ENCODE results near the gene ATP2B3.
A peak's percentile ranks its signal among the peaks of the same experiment; 100 is the strongest.

Gene ATP2B3

GRCh38 chrX:153587342-153587741 lies 69.9 kb downstream of the ATP2B3 start:
- DNase-seq (ENCODE audit: insufficient read length, low spot score) (no peak), FAIRE-seq (peak; percentile 35)
- TF ChIP-seq POLR2A (IDR thresholded peaks at IDR 0.05; ENCODE audit: low read depth, low read length) (no peak), POU2F2 (IDR thresholded peaks at IDR 0.05; ENCODE audit: low read depth, low read length) (no peak), TAF1 (IDR thresholded peaks at IDR 0.05; ENCODE audit: low read depth, low read length) (no peak), PAX5 (IDR thresholded peaks at IDR 0.05; ENCODE audit: insufficient read depth, low read length, severe bottlenecking) (no peak), POLR2AphosphoS5 (IDR thresholded peaks at IDR 0.05; ENCODE audit: low read depth, low read length) (no peak), SPI1 (IDR thresholded peaks at IDR 0.05; ENCODE audit: low read depth, low read length) (no peak)

- no peak for TF ChIP-seq PAX5 (IDR thresholded peaks at IDR 0.05; ENCODE audit: insufficient read depth, low read length, severe bottlenecking)
- TF ChIP-seq POLR2A (IDR thresholded peaks at IDR 0.05; ENCODE audit: low read depth, low read length) = no peak
- TF ChIP-seq SPI1 (IDR thresholded peaks at IDR 0.05; ENCODE audit: low read depth, low read length) = no peak
- no peak for TF ChIP-seq POU2F2 (IDR thresholded peaks at IDR 0.05; ENCODE audit: low read depth, low read length)
- TF ChIP-seq POLR2AphosphoS5 (IDR thresholded peaks at IDR 0.05; ENCODE audit: low read depth, low read length) = no peak
- TF ChIP-seq TAF1 (IDR thresholded peaks at IDR 0.05; ENCODE audit: low read depth, low read length) = no peak
- peak; percentile 71 for FAIRE-seq
- no peak for DNase-seq (ENCODE audit: insufficient read length, low spot score)
These were observed 70.8 kb downstream of the ATP2B3 start for GRCh38 chrX:153588021-153588781.

GRCh38 chrX:153588782-153589446 lies 71.5 kb downstream of the ATP2B3 start:
- DNase-seq (ENCODE audit: insufficient read length, low spot score) = no peak
- FAIRE-seq = no peak
- TF ChIP-seq PAX5 (IDR thresholded peaks at IDR 0.05; ENCODE audit: insufficient read depth, low read length, severe bottlenecking) (no peak), POLR2AphosphoS5 (IDR thresholded peaks at IDR 0.05; ENCODE audit: low read depth, low read length) (no peak), POLR2A (IDR thresholded peaks at IDR 0.05; ENCODE audit: low read depth, low read length) (no peak), TAF1 (IDR thresholded peaks at IDR 0.05; ENCODE audit: low read depth, low read length) (no peak), SPI1 (IDR thresholded peaks at IDR 0.05; ENCODE audit: low read depth, low read length) (no peak), POU2F2 (IDR thresholded peaks at IDR 0.05; ENCODE audit: low read depth, low read length) (no peak)

GRCh38 chrX:153590961-153591956 lies 73.8 kb downstream of the ATP2B3 start:
- peak; percentile 20 for FAIRE-seq
- no peak for DNase-seq (ENCODE audit: insufficient read length, low spot score)
- TF ChIP-seq PAX5 (IDR thresholded peaks at IDR 0.05; ENCODE audit: insufficient read depth, low read length, severe bottlenecking) = no peak
- TF ChIP-seq POLR2A (IDR thresholded peaks at IDR 0.05; ENCODE audit: low read depth, low read length) = no peak
- TF ChIP-seq SPI1 (IDR thresholded peaks at IDR 0.05; ENCODE audit: low read depth, low read length) = no peak
- no peak for TF ChIP-seq TAF1 (IDR thresholded peaks at IDR 0.05; ENCODE audit: low read depth, low read length)
- TF ChIP-seq POU2F2 (IDR thresholded peaks at IDR 0.05; ENCODE audit: low read depth, low read length) = no peak
- TF ChIP-seq POLR2AphosphoS5 (IDR thresholded peaks at IDR 0.05; ENCODE audit: low read depth, low read length) = no peak

- TF ChIP-seq PAX5 (IDR thresholded peaks at IDR 0.05; ENCODE audit: insufficient read depth, low read length, severe bottlenecking) = no peak
- no peak for TF ChIP-seq POU2F2 (IDR thresholded peaks at IDR 0.05; ENCODE audit: low read depth, low read length)
- TF ChIP-seq POLR2AphosphoS5 (IDR thresholded peaks at IDR 0.05; ENCODE audit: low read depth, low read length) = no peak
- no peak for TF ChIP-seq POLR2A (IDR thresholded peaks at IDR 0.05; ENCODE audit: low read depth, low read length)
- no peak for TF ChIP-seq TAF1 (IDR thresholded peaks at IDR 0.05; ENCODE audit: low read depth, low read length)
- no peak for TF ChIP-seq SPI1 (IDR thresholded peaks at IDR 0.05; ENCODE audit: low read depth, low read length)
- no peak for FAIRE-seq
- DNase-seq (ENCODE audit: insufficient read length, low spot score) = no peak
These were observed 74.8 kb downstream of the ATP2B3 start for GRCh38 chrX:153592091-153592833.

- TF ChIP-seq PAX5 (IDR thresholded peaks at IDR 0.05; ENCODE audit: insufficient read depth, low read length, severe bottlenecking) (no peak), POU2F2 (IDR thresholded peaks at IDR 0.05; ENCODE audit: low read depth, low read length) (no peak), SPI1 (IDR thresholded peaks at IDR 0.05; ENCODE audit: low read depth, low read length) (no peak), POLR2AphosphoS5 (IDR thresholded peaks at IDR 0.05; ENCODE audit: low read depth, low read length) (no peak), TAF1 (IDR thresholded peaks at IDR 0.05; ENCODE audit: low read depth, low read length) (no peak), POLR2A (IDR thresholded peaks at IDR 0.05; ENCODE audit: low read depth, low read length) (no peak)
- FAIRE-seq (no peak), DNase-seq (ENCODE audit: insufficient read length, low spot score) (no peak)
These were observed 75.7 kb downstream of the ATP2B3 start for GRCh38 chrX:153592966-153593688.

- FAIRE-seq = no peak
- no peak for DNase-seq (ENCODE audit: insufficient read length, low spot score)
- TF ChIP-seq PAX5 (IDR thresholded peaks at IDR 0.05; ENCODE audit: insufficient read depth, low read length, severe bottlenecking) (no peak), POLR2A (IDR thresholded peaks at IDR 0.05; ENCODE audit: low read depth, low read length) (no peak), SPI1 (IDR thresholded peaks at IDR 0.05; ENCODE audit: low read depth, low read length) (no peak), TAF1 (IDR thresholded peaks at IDR 0.05; ENCODE audit: low read depth, low read length) (no peak), POU2F2 (IDR thresholded peaks at IDR 0.05; ENCODE audit: low read depth, low read length) (no peak), POLR2AphosphoS5 (IDR thresholded peaks at IDR 0.05; ENCODE audit: low read depth, low read length) (no peak)
These were observed 76.5 kb downstream of the ATP2B3 start for GRCh38 chrX:153593811-153594500.
